B cell (primary cell): Measurements from ENCODE around the gene LATS1.

Source experiments
- CTCF ChIP-seq: fragments of 200-600 bp; IDR thresholded peaks from one replicate; pipeline ENCODE4 v1.8.0; 2022; ENCODE audit warnings: antibody characterized with exemption, mild to moderate bottlenecking
- EZH2 ChIP-seq: IDR thresholded peaks from 2 replicates; pipeline ENCODE4 v1.6.1; 2012; ENCODE audit warnings: borderline replicate concordance, low read depth, mild to moderate bottlenecking, moderate library complexity, low read length; ENCODE audit not compliant: insufficient read depth, poor library complexity, severe bottlenecking

- TF ChIP-seq EZH2 (no peak), CTCF (no peak)
Measured at GRCh38 chr6:149766156-149766769, 48.4 kb upstream of the LATS1 start.
